NCI-H1105 treated with DMSO at 0.1 percent for 48 hours (cell line): ENCODE results near the gene ILF2.

Experiments
- DNase-seq: peaks from one replicate; lab custom pipeline; 2025; lab: John Stamatoyannopoulos, UW

Gene ILF2

GRCh38 chr1:153627715-153628626, 42.8 kb downstream of the ILF2 start, which contains the start of gene S100A1:
S100A1 (plus strand) TSS chr1:153628434; CDS start chr1:153630522, 2,088 bp downstream.
- DNase-seq = no peak

GRCh38 chr1:153626904-153627714, 43.7 kb downstream of the ILF2 start, which contains the start of gene S100A13:
S100A13 (minus strand) TSS chr1:153627505; CDS start chr1:153626472, 1,033 bp downstream.
- DNase-seq = peak; percentile 75

DNA sequence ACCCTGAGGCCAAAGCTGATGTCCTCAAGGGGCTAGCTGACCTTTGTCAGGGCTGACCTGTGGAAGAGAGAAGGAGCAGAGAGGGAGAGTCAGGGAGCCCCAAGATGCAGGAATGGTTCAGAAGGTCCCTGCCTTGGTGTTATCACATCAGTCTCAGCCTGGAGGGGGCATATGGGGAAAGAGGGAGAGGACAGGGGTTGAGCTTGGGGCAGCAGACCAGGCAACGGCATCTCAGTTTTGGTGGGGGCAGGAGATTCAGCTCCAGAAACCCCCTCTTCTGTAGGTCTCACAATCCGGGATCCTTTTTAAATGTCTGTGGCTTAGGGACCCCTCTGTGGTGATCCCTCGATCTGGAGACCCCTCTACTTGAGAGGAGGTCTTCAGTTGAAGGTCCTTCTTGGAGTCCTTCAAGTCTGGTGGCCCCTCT, 44.3 kb downstream of the ILF2 start:
- no peak for DNase-seq

DNA sequence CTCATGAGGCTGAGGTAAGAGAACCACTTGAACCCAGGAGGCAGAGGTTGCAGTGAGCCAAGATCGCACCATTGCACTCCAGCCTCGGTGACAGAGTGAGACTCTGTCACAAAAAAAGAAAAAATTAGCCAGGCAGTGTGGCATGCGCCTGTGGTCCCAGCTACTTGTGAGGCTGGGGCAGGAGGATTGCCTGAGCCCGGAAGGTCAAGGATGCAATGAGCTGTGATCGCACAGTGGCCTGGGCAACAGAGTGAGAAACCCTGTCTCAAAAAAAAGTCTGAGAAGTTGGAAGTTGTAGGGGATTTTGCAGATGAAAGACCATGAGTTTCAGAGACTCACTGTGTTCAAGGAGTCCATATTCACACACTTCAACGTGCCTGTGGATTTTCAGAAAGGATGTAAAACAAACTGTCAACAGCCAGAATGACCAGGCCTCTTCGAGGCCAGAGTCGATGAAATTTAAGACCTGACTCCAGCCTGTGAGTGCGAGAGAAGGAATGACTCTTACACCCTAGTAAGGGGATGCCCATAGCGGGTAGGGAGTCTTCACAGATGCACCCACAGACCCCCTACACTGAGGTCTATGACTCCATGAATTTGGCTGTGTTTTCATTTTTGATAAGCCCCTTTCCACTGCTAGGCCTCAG, 45.7 kb downstream of the ILF2 start:
- DNase-seq = no peak

DNA sequence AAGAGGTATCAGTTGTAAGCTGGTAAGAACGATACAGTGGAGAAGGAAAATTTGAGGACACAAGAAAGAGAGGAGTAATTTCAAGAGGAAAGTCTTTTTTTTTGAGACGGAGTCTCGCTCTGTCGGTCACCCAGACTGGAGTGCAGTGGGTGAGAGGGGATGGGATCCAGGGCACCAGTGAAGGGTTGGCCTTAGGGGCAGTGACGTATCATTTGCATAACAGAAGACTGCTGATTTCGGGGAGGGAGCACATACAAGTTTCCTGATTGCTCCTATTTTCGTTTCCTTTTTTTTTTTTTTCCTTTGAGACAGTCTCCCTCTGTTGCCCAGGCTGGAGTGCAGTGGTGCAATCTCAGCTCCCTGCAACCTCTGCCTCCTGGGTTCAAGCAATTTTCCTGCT, 47.7 kb downstream of the ILF2 start:
- DNase-seq = no peak

DNA sequence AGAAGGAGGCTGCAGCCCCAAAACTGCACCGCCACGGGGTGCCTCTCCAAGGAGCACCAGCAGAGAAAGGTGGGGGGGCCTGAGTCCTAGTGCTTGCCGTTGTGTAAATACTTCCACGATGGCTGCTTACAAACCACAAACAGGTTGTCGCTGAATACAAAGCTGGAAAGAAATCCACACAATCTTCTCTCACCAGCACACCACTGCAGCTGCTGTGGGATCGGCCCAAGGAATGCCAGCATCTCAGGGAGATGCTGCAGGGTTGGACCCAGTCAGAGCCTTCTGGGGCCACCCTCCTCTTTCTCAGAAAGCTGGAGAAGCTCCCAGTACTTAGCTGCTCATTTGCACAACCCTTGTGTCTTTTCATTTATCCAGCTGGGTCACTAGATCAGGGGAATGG, 51.6 kb downstream of the ILF2 start:
- DNase-seq = no peak

GRCh38 chr1:153617663-153618062, 53.1 kb downstream of the ILF2 start:
- peak; percentile 32 for DNase-seq

- DNase-seq = no peak
These were observed 53.9 kb downstream of the ILF2 start for GRCh38 chr1:153616917-153617311.

DNA sequence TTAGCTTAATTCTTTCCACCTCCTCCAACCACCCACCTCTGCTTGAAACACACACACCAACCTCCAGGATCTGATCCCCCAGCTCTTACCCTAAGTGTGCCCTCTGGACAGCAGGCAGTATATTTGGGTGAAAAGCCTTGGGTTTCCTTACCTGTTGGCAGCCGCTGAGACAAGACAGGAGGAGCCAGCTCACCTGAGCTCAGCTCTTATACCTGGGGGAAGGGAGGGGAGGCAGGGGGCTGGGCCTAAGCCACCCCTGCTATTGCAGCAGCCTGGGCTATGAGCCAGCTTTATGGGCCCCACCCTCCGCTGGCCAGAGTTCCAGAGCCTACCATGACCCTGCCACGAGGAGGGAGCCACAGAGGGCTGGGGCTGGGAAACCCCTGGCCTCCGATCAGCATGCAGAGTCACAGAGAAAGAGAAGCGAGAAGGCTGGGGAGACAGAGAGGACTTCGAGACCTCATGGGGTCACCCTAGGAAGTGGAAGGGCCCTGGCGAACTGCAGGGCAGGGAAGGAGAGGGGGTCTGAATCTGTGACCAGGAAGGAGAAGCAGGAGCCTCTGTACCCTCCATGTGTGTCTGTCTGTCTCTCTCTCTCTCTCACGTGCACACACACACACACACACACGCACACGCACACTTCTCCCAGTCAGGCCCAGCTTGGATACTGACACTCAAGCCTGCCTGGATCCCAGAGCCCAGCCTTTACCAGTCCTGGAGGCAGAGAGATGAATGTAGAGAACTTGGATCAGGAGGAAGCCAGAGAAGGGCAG, 54.5 kb downstream of the ILF2 start, which contains the start of gene S100A14:
TSS of gene S100A14 (minus strand) at position 182 of the 773 bp plus-strand sequence. CDS start 467 bp downstream, outside the sequence.
- DNase-seq = no peak

DNA sequence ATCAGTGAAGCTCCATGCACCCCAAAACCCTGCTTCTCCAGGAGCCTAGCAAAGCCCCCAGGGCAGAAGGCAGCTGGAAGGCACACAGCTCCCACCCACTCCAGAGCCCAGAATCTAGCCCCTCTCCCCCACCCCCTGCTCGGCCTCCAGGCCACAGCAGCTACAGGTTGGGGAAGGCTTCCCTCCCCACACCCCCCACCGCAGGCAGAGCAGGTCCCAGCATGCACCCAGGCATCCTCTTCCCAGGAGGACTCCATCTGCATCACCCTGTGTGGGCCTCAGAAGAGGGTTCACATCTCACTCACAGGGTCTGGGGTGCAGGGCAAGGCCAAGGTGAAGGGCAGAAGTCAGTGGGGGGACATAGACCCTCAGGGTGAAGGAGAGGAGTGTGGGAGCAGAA, 55.4 kb downstream of the ILF2 start:
- DNase-seq = no peak

- DNase-seq = no peak
These were observed 55.9 kb downstream of the ILF2 start for GRCh38 chr1:153614906-153615305.

DNA sequence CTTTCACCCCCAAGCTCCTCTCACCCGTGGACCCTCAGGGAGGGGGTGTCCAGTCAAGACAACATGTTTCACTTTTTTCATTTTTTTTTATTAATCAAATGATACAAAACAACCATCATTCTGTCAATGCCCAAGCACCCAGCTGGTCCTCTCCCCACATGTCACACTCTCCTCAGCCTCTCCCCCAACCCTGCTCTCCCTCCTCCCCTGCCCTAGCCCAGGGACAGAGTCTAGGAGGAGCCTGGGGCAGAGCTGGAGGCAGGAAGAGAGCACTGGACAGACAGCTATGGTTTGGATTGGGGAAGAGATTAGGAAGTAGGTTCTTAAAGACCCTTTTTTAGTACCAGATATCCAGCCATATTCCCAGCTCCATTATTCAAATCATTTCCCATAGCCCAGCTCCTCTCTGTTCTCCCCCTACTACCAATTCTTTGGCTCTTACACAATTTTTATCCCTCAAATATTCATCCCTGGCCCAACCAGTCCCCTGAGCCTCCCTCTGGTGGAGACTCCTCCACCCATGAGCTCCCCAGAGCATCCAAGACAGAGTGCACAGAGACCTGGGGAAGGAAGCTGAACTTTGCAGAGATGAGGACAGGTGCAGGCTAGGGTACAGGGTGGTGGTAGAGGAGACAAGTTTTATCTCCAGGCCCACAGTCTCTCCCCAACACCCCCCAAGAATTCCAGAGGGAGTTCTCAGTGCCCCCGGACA, 56.4 kb downstream of the ILF2 start:
- DNase-seq = no peak

DNA sequence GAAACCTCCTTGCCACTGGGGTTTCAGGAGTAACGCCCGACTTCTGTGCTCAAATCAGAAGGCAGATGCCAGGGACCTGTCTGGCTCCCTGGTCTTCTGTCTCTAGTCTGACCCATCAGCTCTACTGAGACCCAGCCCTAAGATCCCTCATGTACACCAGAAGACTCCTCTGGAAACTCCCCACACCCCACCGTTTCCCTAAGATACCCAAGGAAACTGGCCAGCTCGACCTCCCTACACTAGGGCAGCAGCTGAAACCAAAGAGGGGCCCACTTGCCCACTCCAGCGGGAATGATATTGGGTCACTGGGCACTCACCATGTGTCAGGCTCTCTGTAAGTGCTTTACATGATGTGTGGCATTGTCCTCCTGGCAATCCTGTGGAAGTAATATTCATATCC, 57.4 kb downstream of the ILF2 start:
- DNase-seq = no peak

GRCh38 chr1:153612755-153613331, 58.0 kb downstream of the ILF2 start, which contains the start of gene S100A16:
S100A16 (minus strand) TSS chr1:153613137; CDS start chr1:153608151, 4,986 bp downstream.
- DNase-seq = no peak

DNA sequence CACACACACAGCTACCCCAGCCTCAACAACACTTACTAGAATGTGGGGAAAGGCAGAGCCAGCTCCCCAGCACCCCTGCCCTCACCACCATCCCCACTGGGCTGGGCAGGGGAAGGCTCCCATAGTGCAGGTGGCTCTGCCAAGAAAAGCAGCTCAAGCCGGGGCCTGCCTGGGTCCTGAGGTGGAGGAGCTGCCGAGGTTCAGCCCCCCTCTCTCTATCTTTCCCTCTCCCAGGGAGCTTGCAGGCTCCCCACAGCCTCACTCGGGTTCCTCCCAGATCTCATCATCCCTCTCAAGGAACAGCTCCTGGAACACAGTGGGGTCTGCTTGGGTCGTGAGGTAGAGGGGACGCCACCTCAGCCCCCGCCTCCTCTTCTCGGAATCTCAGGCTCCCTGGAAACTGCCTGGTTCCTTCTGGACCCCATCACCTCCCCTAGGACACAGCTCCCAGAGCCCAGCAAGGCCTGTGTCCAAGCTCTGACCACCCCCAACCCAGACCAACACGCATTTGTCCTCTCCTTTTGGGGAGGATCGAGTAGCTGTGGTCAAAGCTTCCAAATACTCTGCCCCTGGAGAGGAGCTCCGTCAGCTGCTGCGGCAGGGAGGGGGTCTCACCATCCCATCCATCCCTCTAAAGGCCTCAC, 58.6 kb downstream of the ILF2 start:
- DNase-seq = no peak
